ENCODE results near the gene MSI2.

The MSI2 gene

DNA sequence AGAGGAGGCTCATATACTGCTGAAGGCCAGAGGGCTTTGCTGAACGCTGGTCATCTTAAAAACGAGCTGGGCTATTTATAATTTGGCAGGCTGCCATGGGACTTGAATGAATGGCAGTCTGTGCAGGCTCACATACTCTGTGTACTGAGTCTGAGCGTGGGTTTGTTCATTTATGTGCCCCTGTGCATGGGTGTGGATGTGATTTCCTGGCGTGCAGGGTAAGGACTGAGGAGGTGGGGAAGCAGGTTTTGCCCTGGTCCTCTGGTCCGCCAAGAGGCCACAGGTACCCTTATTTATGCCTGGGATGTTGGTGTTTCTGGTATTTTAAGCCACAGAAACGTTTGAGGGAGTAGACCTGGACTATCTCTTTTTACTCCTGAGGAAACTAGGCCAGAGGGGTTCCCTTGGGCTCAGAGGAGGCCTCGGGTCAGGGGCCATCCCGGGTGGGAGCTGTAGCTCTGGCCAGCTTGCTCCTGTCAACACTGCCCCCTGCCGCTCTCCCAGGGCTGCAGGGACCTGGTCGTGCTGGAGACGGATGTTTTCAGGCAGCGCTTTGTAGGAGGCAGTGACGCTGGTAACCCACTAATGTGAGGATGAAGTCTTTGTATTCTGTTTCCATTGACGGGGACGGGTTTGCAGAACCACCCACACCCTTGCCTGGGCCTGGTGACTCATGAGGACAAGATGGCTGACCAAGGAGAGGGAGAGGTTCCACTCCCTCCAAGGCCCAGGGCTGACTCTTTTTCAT is 184.4 kb downstream of the MSI2 start:
- DNase-seq (ENCODE audit: low read depth): peak; percentile 30

DNA sequence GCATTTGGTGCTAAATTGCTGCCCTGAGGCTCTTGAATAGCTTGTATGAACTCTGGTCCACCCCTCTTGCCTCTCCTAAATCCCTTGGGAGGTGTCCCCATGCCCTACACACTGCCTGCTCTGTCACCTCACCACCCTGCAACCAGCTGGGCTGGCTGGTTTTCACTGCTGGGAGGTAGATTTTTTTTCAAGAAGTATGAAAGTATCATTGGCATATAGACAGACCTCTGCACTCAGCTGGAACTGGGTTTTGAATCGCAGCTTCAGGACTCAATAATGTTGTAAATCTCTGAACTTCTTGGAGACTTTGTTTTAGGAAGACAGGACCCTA is 184.9 kb downstream of the MSI2 start:
- DNase-seq (ENCODE audit: low read depth): no peak

DNA sequence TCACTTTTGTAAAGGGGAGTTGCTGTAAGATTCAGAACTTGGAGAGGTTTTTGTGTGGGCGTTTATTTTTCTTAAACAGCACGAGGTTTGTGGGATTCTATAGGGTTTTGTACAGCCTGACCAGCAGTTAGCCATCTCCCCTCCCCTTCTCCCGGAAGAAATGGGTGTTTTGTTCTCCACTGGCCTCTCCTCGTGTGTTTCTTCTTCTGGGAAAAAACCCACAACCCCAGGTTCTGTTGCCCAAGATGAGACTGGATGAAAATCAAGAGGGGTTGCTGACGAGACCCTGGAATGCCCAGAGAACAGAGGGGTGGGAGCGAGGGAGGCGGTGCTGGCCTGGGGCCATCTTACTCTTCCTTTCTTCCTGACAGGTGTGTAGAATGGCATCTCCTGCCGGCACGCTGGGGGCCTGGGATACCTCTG is 186.1 kb downstream of the MSI2 start:
- no peak for DNase-seq (ENCODE audit: low read depth)

DNA sequence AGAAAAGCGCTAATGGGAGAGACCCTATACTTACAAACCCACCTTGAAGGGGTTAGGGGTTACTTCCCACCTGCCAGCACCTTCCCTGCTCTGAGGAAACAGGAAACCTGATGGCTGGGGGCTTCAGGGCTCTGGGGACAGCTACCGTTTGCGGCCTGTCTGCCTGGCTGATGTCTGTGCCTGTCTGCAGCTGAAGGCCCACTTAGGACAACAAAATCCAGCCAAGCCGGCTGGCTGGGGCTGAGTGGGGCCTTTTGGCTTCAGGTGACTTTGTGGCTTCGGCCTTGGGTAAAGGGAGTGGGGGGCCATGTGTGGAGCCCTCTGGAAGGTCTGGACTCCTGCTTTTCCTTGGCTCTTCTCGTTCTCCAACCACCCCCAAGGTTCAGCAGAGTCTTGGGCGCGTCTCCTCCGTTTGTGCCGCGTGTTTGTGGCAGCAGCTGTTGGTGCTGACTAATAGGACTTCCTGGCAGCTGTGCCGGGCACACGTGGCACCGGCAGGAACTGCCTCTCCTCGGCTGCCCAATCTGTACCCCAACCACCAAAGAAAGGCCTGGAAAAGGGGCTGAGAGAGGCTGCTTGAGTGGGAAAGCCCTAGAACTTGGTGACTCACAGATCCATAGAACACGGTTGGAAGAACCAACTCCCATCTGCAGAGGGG is 186.7 kb downstream of the MSI2 start:
- peak; percentile 36 for DNase-seq (ENCODE audit: low read depth)

DNA sequence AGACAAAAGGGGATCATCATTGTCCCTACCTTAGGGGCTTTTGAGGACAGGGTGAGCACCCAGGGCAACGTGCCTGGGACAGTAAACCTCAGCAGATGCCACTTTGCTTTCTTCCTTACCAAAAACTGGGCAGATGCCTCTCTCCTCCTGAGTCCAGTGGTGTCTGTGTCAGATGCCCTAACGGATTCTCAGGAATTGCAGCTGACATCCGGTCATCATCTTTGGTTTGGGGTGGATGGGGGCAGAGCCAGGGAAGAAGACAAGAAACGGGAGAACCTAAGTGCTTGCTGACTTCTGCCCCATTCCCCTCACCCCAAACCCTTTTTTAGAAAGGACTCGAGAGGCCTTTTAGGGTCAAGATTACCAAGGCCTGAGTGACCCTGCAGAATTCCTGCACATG is 187.5 kb downstream of the MSI2 start:
- no peak for DNase-seq (ENCODE audit: low read depth)

DNA sequence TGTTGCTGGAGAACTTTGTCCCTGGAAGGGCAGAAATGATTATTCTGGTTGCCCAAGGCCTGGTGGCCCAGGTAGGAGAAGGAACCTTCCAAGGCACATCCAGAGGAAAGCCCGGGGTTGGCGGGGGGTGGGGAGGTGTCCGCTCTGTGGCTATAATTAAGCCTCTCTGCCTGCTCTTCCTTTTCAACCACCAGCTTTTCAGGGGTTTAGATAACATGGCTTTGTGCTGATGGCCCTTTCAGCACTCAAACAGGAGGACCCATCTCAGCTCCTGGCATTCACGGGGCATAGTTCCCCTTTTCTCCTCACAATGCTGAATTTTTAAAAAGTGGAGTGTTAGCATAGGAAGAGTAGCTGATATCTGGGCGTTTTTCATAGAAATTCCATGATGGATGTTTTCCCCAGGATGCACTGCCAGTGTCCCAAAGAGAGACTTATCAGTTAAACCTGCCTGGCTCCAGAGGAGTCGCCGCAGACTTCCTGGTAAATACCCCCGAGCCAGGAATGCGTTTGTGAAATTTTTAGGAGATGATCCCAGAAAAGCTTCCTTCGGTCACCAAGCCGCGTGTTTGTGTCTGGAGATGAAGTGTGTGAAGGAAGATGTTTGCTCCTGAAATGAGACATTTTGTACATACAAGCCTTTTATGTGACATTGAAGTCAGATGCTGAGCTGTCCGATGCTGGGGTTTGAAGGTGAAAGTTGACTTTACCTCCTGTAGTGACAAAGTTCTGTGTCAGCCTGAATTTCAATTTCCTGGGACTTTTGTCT is 188.5 kb downstream of the MSI2 start:
- DNase-seq (ENCODE audit: low read depth): no peak

DNA sequence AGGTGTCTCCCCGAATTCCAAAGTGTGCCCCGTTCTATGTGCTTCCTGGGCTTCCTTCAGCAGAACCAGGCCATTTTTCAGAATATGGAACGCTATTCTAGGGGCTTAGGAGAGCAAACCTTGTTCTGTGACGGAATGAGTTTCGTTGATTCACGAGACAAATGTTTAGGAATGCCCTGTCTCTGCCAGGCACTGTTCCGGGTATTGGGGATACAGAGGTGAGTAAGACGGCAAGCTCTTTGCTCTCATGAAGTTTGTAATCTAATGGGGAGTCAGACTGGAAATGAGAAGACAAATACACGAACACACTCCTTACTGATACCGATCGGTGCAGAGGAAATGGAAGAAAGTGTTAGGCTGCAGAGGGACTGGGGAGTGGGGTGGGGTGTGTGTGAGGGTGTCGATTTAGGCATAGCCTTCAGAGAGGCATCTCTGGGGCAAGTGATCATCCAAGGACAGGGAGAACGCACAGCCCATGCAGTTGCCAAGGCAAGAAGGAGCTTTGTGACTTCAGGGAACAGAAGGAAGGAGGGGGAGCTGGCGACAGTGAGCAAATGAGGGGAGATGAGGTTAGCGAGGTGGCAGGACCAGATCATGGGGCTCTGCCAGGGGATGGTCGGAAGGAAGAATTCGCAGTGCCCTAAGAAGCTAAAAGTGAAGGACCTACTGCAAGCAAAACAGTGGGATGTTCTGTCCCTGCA is 189.6 kb downstream of the MSI2 start:
- DNase-seq (ENCODE audit: low read depth): no peak

DNA sequence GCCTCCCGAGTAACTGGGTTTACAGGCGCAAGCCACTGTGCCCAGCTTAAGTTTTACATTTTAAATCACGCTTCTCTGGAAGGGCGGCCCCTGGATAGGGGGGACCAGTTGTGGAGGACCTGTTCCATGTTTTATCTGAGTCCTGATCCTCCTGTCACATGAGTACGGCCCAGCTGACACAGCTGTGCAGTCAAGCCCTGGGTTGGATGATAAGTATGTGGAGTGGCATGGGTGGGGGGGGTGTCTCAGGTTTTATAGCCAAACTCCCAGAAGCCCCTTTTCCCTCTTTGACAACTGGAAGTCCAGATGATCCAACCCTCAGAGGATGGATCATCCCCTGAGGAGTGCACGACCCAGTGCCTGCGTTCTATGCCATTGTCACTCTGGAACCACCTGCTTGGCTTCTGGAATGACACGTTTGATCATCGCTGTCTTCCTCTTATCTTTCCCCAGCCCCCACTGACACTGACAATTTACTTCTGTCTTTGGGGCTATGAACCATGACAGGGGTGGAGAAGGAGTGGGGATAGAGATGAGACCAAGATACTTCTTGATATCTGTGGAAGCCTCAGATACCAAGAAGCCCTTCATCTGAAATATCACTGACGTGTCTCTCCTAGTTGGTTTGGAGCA is 191.2 kb downstream of the MSI2 start:
- no peak for DNase-seq (ENCODE audit: low read depth)

DNA sequence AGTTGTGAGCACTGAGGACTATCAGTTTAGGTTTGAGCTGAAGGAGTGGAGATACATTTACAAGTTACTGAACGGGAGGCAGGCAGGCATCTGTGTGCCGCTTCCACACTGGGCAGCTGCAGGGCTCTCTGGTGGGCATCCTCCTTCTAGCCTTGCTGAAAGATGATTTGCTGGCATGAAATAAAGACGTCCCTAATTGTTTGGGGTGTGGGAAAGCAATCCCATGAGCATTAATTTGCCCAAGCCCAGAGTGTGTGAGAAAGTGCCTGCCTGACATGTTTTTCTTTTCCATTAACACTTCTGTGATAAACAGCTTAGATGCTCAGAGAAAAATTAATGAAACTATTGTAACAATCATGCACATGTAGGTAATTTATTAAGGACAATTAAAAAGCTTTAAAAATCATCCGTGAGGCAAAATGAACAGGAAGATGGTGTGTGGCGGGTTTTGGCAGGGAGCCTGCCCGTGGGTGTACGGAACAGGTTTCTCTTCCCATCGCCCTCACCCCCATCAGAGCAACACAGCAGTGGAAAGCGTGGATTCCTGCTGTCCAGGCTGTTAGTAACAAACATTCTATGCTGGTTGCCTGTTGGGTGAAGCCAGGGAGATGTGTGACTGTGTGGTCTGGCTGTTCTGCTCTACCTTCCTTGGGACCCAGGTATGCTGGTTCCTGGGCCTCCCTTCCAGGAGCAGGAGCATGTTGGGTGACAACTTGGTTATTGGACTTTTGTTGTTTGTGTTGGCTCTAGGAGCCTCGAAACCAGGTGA is 191.9 kb downstream of the MSI2 start:
- DNase-seq (ENCODE audit: low read depth): no peak

DNA sequence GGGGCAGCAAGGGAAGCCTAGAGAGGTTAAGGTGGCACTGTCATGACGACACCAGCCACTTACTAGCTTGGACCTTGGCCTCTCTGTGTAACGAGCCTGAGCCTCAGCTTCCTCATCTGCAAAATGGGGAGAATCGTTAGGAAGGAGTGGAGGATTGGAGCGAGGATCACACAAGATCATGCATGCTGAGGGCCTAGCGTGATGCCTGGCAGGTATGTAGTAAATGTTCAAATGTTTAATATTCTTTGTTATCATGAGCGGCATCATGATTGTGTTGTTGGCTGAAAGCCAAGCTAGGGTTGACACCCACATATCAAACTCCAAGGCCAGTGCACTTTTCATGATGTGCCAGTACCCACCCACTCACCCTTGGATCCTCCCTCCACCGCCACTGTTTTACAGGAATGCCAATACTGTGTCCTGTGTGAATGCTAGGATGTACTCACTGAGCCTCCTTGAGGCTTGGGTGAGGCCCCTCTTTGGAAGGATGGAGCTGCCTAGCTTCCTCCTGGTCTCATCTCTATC is 192.5 kb downstream of the MSI2 start:
- no peak for DNase-seq (ENCODE audit: low read depth)

DNA sequence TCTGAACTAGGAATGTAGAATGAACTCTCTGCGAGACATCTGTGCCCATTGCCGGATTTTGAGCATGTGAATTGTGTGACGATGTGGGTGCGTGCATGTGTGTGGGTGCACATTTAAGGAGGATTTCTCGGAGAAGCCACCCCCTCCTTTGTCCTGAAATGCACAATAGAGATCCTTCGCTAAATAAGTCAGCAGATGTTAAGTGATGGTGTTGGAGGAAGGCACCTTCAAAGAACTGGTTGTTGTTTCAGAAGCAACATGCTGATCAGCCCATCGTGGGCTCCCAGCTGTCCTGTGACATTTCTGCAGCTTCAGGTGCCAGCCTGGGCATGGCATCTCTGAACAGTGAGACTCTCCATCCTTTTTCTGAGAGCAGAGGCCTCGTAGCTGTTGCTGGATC is 194.9 kb downstream of the MSI2 start:
- no peak for DNase-seq (ENCODE audit: low read depth)

DNA sequence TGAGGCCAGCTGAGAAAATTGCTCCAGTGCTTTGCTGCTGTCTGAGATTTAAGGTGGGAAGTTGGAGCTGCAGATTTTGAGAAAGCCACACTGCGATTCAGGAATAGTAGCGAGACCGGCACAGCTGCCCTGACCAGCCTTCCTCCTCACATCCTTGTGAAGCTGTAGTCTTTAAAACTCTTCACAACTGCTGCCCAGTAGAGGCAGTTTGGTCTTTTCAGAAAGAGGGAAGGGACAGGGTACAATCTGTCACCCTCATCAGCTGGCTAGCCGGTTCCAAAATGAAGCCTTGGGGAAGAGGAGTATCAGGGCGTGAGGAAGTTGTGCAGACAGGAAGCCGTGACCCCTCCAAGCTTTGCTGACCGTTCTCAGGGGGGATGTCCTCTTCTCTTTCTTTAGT is 195.3 kb downstream of the MSI2 start:
- no peak for DNase-seq (ENCODE audit: low read depth)

DNA sequence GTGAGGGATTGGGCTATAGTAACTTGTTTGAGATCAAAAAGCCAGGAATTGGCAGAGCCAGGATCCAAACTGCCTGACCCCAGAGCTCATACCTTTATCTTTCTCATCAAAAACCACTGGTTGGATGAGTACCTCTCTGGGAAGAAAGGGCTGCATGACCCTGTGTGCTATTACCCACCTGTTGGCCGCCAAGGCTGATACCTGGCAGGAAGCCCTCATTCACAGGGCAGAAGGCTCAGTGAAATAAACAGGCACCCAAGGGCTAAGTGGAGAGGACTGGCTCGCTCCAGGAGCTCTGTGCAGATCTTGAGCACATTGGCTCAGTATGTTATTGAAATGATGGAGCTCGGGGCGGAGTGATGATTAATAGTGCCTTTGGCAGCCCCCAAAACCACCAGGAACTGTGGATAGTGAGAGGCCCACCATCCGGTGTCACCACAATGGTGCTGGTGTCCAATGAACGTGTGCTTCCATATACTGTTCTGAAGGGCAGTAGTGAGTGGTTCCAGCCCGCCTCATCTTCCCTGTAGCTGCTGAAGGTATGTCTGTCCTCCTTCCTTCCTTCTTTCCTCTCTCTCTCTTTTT is 197.6 kb downstream of the MSI2 start:
- no peak for DNase-seq (ENCODE audit: low read depth)

DNA sequence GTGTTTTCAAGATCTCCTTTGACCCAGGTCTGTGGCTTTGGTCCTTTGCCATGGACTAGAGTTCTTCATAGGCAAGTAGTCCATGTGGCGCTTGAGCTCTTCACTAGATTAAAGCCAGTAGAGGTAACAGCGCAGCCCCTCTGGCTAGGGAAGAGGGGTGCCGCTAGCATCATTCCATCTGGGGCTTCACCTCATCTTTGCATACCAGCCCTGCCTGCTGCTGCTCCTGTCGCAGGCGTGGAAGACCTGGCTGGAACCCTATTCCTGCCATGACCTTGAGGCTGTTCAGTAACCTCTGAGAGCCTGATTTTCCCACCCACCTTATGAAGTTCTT is 198.4 kb downstream of the MSI2 start:
- DNase-seq (ENCODE audit: low read depth): no peak

DNA sequence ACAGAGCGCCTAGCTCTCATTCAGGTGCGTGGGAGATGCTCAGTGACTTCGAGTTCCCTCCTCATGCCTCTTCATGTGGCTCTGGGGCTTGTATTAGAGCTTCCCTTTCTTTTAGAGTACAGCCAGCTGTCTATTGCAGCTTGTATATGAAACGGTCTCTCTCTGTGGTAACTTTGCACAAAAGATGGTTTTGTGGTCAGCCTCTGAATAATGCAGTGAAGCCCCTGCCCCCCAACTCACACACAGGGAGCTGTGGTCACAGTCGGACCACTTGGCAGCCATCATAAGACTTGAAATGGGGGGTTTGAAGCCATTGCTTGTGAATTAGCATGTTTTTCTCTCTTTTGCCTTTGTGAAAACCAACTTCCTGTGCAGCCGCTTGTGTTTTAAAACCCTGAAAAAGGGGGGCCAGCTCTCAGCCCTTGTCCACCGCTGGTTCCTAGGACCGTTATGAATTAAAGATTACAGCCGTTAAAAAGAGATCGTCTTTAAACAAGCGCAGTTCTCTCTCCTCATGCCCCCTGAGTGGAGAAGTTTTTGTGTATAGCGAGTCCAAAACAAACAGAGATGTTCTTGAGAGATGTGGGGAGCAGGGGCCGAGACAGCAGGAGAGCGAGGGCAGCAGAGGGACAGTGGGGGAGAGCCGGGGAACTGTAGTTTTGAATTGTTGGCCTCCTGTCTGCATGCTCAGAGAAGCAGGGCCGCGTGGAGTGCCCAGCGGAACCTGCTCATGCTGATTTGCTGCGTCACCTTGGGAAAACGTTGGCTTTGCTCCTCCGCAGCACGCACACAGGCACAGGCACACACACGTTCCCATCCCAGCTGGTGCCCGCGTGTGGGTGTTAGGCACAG is 199.0 kb downstream of the MSI2 start:
- DNase-seq (ENCODE audit: low read depth): no peak

DNA sequence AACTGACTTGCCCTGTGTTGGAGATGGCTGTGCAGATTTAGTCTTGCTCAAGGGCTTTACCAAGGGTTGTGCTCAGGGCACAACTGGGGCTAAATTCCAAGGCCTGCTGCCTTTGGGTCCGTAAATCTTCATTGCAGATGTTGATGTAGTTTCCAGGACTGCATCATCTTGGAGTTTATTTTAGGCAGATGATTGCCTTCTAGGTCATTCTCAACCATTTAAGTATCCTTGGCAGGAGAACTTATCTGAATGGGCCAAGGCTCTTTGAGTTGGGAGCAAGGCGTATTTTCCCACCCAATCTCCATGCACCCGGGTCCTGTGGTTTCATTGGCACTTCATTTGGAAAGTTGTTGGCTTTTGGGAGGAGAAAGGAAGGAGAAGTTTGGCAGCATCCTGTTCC is 200.3 kb downstream of the MSI2 start:
- no peak for DNase-seq (ENCODE audit: low read depth)

DNA sequence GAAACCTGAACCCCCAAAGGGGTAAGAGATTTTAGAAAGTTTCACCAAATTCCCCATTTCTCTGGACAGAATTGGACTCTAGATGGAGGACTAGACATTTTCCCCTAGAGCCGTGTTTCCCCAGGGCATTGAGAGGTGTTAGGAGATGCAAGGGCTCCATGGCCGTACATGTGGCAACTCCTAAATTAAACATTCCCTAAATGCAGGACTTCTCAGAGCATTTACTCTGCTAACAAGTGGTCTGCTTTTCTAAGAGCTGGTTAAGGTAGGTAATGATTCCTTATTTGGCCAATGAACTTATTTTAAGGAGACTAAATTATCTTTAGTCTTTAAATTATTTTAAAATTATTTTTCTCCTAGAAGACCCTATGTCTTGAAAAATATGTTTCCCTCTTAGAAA is 200.9 kb downstream of the MSI2 start:
- no peak for DNase-seq (ENCODE audit: low read depth)

DNA sequence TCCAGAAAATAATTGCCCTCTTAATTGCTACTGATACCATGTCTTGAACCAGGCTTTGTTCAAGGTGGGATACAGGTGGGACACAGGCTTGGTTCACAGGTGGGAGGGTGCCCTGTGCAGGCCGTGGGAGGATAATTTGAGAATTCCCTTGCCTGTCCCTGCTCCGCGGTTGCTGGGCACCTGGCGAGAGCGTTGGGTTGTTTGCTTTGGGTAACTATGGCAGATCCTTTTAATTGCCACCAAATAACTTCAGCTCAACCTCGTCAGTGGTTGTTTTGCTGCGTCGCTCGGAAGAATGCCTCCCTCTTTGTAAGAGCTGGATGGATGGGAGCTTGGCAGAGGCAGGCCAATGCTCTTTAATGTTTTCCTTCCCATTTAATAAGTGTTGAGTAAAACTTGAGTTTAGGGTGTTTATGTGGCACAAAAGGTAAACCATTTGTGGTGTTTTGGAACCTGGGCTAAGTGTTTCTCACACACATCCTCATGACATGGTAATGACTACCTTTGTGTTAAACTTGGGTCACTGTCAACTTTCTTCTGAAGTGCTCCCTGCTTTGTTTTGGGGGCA is 202.5 kb downstream of the MSI2 start:
- no peak for DNase-seq (ENCODE audit: low read depth)

DNA sequence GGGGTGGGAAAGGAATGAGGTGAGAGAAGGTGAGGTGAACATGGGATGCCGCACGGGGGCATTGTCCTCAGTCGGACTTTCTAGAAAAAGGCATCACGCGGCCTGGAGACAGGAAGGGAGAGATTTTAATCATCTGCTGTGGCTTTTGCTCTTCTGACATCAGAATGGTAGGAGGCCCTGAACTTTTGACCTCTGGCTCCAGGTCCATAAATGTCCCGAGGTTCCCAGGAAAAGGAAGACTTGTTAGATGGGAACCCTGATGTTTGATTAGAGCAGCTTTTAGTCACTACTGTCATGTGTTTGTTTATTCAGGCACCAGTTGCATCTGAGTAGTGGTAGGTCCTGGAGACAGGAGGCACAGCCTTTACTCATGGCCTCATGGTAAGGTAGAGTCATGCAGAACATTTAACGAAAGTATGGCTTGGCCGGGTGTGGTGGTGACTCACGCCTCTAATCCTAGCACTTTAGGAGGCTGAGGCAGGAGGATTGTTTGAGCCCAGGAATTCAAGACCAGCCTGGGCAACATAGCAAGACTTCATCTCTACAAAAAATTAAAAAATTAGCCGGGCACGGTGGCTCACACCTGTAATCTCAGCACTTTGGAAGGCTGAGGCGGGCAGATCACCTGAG is 203.1 kb downstream of the MSI2 start:
- DNase-seq (ENCODE audit: low read depth): no peak

All from activated T-helper 1 cell treated with Interleukin-2 at 50 U/mL for 16 hours (primary cell).